Measurements from ENCODE around the gene AKR1E2. TPM values are rescaled to one million over a fixed set of nuclear protein-coding genes. Genes with fewer than 3 reads are reported as not detected.
A peak's percentile ranks its signal among the peaks of the same experiment; 100 is the strongest.
"Not testable (repeated sequence)": the region's sequence is repeated elsewhere in the genome, so short reads cannot be mapped to it uniquely, and the experiment has no call there.

The AKR1E2 gene
- total RNA-seq, 6 experiments from 2014 or later: 0.37 to 3.5 (median 1.6) TPM

DNA sequence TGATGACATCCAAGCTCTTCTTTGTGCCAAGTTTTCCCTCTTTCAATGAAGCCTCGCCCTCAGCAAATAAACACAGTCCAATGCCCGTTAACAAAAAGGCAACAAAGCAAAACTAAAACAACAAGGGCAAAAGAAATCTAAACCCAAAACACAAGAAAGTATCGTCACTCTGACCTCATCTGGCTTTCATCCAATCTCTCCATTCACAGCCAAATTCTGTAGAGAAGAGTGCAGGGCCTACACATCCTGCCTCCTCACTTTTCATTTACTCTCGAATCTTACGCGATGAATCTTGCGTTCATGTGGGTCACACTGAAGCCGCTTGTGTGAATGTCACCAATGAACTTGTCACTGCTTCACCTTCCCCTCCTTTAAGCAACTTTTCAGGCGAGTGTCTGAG, 15.9 kb upstream of the AKR1E2 start:
- ATAC-seq: no peak
- TF ChIP-seq, protein P1, sequence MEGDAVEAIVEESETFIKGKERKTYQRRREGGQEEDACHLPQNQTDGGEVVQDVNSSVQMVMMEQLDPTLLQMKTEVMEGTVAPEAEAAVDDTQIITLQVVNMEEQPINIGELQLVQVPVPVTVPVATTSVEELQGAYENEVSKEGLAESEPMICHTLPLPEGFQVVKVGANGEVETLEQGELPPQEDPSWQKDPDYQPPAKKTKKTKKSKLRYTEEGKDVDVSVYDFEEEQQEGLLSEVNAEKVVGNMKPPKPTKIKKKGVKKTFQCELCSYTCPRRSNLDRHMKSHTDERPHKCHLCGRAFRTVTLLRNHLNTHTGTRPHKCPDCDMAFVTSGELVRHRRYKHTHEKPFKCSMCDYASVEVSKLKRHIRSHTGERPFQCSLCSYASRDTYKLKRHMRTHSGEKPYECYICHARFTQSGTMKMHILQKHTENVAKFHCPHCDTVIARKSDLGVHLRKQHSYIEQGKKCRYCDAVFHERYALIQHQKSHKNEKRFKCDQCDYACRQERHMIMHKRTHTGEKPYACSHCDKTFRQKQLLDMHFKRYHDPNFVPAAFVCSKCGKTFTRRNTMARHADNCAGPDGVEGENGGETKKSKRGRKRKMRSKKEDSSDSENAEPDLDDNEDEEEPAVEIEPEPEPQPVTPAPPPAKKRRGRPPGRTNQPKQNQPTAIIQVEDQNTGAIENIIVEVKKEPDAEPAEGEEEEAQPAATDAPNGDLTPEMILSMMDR (IDR thresholded peaks at IDR 0.05): no peak
- TF ChIP-seq POLR2A (IDR thresholded peaks at IDR 0.05): no peak
- Histone ChIP-seq H3K27ac (no peak overlapping the region), H3K4me1 (no peaks in the 10 kb centered on the region), H3K9me3 (no peaks in the 10 kb centered on the region), H3K4me3 (no peak overlapping the region), H3K36me3 (no peaks in the 10 kb centered on the region), H3K27me3 (no peaks in the 10 kb centered on the region)
- intact Hi-C loops (cut with DNase I): no loop called here
- 35% methylated on average over 4 of the region's 9 CpGs for WGBS (ENCODE audit: insufficient coverage, low coverage, low lambda C conversion rate, missing lambda C conversion rate)
- DNase-seq: no peak

DNA sequence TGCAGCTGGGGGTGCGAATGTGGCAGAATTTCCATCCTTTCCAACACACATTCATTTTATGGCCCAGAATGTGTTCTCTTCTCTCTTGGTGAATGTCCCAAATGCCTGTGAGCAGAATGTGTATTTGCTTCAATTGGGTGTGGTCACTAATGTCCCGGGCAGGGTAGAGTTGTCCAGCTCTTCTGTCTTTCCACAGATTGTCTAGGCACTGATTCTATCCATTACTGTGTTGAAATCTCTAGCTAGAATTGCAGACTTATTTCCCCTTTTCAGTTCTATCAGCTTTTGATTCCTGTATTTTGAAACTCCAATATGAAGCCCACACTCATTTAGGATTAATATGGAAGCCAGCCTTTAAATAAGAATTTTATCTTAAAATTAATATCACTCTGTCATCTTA, 14.0 kb upstream of the AKR1E2 start:
- H3K27me3 ChIP-seq: no peaks in the 10 kb centered on the region
- no peak overlapping the region for H3K4me3 ChIP-seq
- no peaks in the 10 kb centered on the region for H3K4me1 ChIP-seq
- H3K36me3 ChIP-seq: no peaks in the 10 kb centered on the region
- H3K9me3 ChIP-seq: no peaks in the 10 kb centered on the region
- intact Hi-C loops (cut with DNase I): no loop called here
- no peak overlapping the region for H3K27ac ChIP-seq
- DNase-seq: no peak
- no peak for TF ChIP-seq POLR2A (IDR thresholded peaks at IDR 0.05)
- TF ChIP-seq, protein P1 (IDR thresholded peaks at IDR 0.05): no peak
- ATAC-seq: peak; percentile 16 to 36 (median 22)
- 73% methylated on average over 2 of the region's 2 CpGs for WGBS (ENCODE audit: insufficient coverage, low coverage, low lambda C conversion rate, missing lambda C conversion rate)

DNA sequence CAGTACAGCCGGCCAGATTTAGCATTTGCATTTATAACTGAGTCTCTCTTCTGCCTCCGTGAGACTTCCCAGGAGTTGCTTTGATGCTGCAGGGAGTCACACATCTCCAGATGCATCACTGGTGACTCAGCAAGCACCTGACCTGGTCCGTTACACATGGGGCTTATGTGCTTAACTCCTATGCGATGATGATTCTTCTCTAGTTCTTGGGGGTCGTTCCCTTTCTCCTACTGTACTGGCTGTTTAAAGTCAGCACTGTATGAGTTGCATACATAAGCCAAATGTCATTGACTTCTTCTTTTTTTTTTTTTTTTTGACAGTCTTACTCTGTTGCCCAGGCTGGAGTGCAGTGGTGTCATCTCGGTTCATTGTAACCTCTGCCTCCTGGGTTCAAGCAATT, 13.0 kb upstream of the AKR1E2 start:
- Histone ChIP-seq H3K27me3 (no peaks in the 10 kb centered on the region), H3K9me3 (no peaks in the 10 kb centered on the region), H3K4me3 (no peak overlapping the region), H3K4me1 (no peaks in the 10 kb centered on the region), H3K36me3 (no peaks in the 10 kb centered on the region), H3K27ac (no peak overlapping the region)
- DNase-seq (no peak), ATAC-seq (peak in 2 of 4 donors; percentile 10 to 37)
- TF ChIP-seq, protein P1 (IDR thresholded peaks at IDR 0.05): no peak
- 49% methylated on average over 4 of the region's 6 CpGs for WGBS (ENCODE audit: insufficient coverage, low coverage, low lambda C conversion rate, missing lambda C conversion rate)
- intact Hi-C loops (cut with DNase I): no loop called here

DNA sequence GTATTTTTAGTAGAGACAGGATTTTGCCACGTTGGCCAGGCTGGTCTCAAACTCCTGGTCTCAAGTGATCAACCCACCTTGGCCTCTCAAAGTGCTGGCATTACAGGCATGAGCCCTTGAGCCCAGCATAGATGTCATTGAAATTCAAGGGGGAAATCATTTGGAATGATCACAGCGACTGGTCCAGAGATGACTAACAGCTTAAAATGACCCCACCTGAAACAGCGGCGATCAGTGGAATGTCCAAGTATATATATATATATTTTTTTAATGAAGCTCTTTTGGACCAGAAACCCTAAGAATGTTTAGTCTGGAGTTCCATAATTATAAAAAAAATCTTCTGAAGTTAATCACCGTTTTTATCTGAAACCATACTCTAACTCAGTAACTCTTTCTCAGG, 12.5 kb upstream of the AKR1E2 start:
- no peak for TF ChIP-seq POLR2A (IDR thresholded peaks at IDR 0.05)
- TF ChIP-seq, protein P1 (IDR thresholded peaks at IDR 0.05): no peak
- Histone ChIP-seq H3K4me1 (no peaks in the 10 kb centered on the region), H3K27me3 (no peaks in the 10 kb centered on the region), H3K9me3 (no peaks in the 10 kb centered on the region), H3K36me3 (no peaks in the 10 kb centered on the region), H3K27ac (no peak overlapping the region), H3K4me3 (no peak overlapping the region)
- DNase-seq (no peak), ATAC-seq (no peak)
- WGBS (ENCODE audit: insufficient coverage, low coverage, low lambda C conversion rate, missing lambda C conversion rate): 50% methylated on average over 4 of the region's 5 CpGs
- intact Hi-C loops (cut with DNase I): no loop called here

DNA sequence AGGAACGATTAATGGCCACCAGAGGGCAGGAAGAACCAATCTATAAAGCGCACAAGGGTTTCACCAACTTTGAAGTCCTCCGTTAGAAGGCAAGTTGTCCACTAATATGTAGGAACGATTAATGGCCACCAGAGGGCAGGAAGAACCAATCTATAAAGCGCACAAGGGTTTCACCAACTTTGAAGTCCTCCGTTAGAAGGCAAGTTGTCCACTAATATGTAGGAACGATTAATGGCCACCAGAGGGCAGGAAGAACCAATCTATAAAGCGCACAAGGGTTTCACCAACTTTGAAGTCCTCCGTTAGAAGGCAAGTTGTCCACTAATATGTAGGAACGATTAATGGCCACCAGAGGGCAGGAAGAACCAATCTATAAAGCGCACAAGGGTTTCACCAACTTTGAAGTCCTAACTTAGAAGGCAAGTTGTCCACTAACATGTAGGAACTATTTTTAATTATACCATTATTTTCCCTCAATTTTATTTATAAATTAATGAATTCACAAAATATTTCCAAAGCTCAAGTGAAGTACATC, 10.3 kb upstream of the AKR1E2 start:
- H3K27ac ChIP-seq; intact Hi-C loops (cut with DNase I); DNase-seq; H3K4me3 ChIP-seq; H3K9me3 ChIP-seq; ATAC-seq; H3K36me3 ChIP-seq; H3K4me1 ChIP-seq; H3K27me3 ChIP-seq: not testable (repeated sequence)
- TF ChIP-seq, protein P1 (IDR thresholded peaks at IDR 0.05): peak; percentile 19 to 53 (median 50)
- WGBS (ENCODE audit: insufficient coverage, low coverage, low lambda C conversion rate, missing lambda C conversion rate): 7% methylated on average over 2 of the region's 11 CpGs
